Measurements from ENCODE around the gene ITGAE. TPM values are rescaled to one million over a fixed set of nuclear protein-coding genes. Genes with fewer than 3 reads are reported as not detected.

Gene ITGAE
- total and polyA plus RNA-seq, 2 donors from 2014 or later = 16.5 to 46.3 TPM

DNA sequence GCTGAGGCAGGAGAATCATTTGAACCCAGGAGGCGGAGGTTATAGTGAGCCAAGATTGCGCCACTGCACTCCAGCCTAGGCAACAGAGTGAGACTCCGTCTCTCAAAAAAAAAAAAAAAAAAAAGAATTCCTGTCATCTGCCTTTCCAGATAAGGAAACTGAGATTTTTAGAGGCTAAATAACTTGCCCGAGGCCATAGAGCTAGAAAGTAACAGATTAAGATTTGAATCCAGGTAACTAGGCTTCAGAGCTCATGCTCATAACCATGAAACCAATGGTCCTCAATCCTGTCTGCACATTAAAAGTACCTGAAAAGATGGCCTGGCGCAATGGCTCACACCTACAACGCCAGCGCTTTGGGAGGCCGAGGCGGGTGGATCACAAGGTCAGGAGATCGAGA, 35.6 kb upstream of the ITGAE start:
- DNase-seq = no peak
- Histone ChIP-seq H3K9me3 (ENCODE audit: control insufficient read depth in 2 of 3, insufficient read depth in 1 of 3, low read length in 3 of 3) (no peaks in the 10 kb centered on the region), H3K27me3 (ENCODE audit: control insufficient read depth, insufficient read depth, low read length) (no peaks in the 10 kb centered on the region), H3K27ac (ENCODE audit: low read depth in 2 of 2, low read length in 2 of 2) (no peak overlapping the region), H3K4me1 (ENCODE audit: control insufficient read depth in 2 of 3, insufficient read depth in 2 of 3, low read depth in 1 of 3, low read length in 3 of 3) (peaks cover 0 to 5% (median 0%) of the 10 kb centered on the region in 3 donors), H3K4me3 (ENCODE audit: low read length in 3 of 3) (no peak overlapping the region), H3K36me3 (ENCODE audit: control insufficient read depth in 2 of 3, insufficient read depth in 3 of 3, low read length in 3 of 3) (peaks cover 4 to 32% (median 11%) of the 10 kb centered on the region in 3 donors), H3K9ac (ENCODE audit: low read length in 3 of 3) (no peak overlapping the region)
- FAIRE-seq = no peak
- no peak for TF ChIP-seq CTCF (IDR thresholded peaks at IDR 0.05; ENCODE audit: borderline replicate concordance, extremely low read depth, insufficient read depth)
- intact Hi-C loops (cut with DNase I) = no loop called here

DNA sequence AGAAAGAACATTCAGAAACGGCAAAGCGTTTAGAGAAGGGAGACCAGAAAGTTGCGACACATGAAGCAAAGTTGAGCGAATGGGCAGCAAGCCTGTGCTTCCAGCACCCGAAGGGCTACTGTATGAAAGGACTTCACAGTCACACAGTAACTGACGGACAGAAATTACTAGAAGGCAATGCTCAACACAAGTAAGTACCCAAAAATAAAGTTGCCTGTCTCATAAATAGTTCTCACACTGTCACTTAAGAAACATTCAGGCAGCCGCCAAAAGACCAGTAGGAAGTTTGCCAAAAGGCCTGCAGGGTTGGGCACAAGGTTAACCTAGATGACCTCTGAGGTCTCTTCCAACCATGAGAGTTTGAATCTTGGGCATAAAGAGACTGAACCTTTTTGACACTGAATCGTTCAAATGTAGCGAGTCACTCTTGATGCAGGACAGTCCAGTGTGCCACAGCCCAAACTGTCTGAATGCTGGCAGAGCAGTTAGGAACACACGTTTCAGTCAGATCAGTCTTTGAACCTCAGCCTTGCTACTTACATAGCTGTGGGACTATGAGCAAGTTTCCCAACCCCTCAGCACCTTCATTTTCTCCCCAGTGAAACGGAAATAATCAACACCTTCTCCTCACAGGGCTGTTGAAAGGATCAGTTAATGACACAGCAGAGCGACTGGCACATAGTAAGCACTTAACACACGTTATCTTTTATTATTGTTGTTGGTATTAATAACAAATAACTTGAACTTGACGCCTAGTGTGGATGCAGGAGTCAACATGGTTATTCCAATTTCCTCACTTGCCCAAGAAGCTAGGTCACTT, 34.6 kb upstream of the ITGAE start:
- intact Hi-C loops (cut with DNase I) = no loop called here
- no peak overlapping the region for H3K4me3 ChIP-seq (ENCODE audit: low read length in 3 of 3)
- DNase-seq (no peak), FAIRE-seq (no peak)
- peaks cover 4 to 30% (median 11%) of the 10 kb centered on the region in 3 donors for H3K36me3 ChIP-seq (ENCODE audit: control insufficient read depth in 2 of 3, insufficient read depth in 3 of 3, low read length in 3 of 3)
- H3K27ac ChIP-seq (ENCODE audit: low read depth in 2 of 2, low read length in 2 of 2) = no peak overlapping the region
- H3K9me3 ChIP-seq (ENCODE audit: control insufficient read depth in 2 of 3, insufficient read depth in 1 of 3, low read length in 3 of 3) = no peaks in the 10 kb centered on the region
- no peaks in the 10 kb centered on the region for H3K27me3 ChIP-seq (ENCODE audit: control insufficient read depth, insufficient read depth, low read length)
- no peak for TF ChIP-seq CTCF (IDR thresholded peaks at IDR 0.05; ENCODE audit: borderline replicate concordance, extremely low read depth, insufficient read depth)
- H3K4me1 ChIP-seq (ENCODE audit: control insufficient read depth in 2 of 3, insufficient read depth in 2 of 3, low read depth in 1 of 3, low read length in 3 of 3) = peaks cover 0 to 5% (median 0%) of the 10 kb centered on the region in 3 donors
- no peak overlapping the region for H3K9ac ChIP-seq (ENCODE audit: low read length in 3 of 3)

- Histone ChIP-seq H3K36me3 (ENCODE audit: control insufficient read depth in 2 of 3, insufficient read depth in 3 of 3, low read length in 3 of 3) (peaks cover 4 to 22% (median 10%) of the 10 kb centered on the region in 3 donors), H3K27ac (ENCODE audit: low read depth in 2 of 2, low read length in 2 of 2) (no peak overlapping the region), H3K4me3 (ENCODE audit: low read length in 3 of 3) (no peak overlapping the region), H3K9ac (ENCODE audit: low read length in 3 of 3) (no peak overlapping the region), H3K27me3 (ENCODE audit: control insufficient read depth, insufficient read depth, low read length) (no peaks in the 10 kb centered on the region), H3K9me3 (ENCODE audit: control insufficient read depth in 2 of 3, insufficient read depth in 1 of 3, low read length in 3 of 3) (no peaks in the 10 kb centered on the region), H3K4me1 (ENCODE audit: control insufficient read depth in 2 of 3, insufficient read depth in 2 of 3, low read depth in 1 of 3, low read length in 3 of 3) (peaks cover 0 to 5% (median 0%) of the 10 kb centered on the region in 3 donors)
- intact Hi-C loops (cut with DNase I) = no loop called here
- no peak for TF ChIP-seq CTCF (IDR thresholded peaks at IDR 0.05; ENCODE audit: borderline replicate concordance, extremely low read depth, insufficient read depth)
- FAIRE-seq (no peak), DNase-seq (no peak)
Observed at GRCh38 chr17:3834811-3835210, 33.8 kb upstream of the ITGAE start.

Measured in kidney (tissue), 14 donors.